K562 (cell line): ENCODE results near the gene GGA3. TPM values are rescaled to one million over a fixed set of nuclear protein-coding genes. Genes with fewer than 3 reads are reported as not detected.

Source experiments
- ATAC-seq: fragments of 200-7000 bp; cut with Tn5 transposase; 3 replicates; pipeline ENCODE4 v1.9.1; 2020; ENCODE audit warnings: moderate library complexity
- BruUV-seq: library from RNA; stranded (reverse); fragments of 400-500 nt; replicated peaks from 2 replicates; lab custom pipeline; 2021; lab: Mats Ljungman, UMichigan
- CTCF ChIA-PET: fragments of 300-600 bp; formaldehyde crosslinking; extraction: SDS; loops from one replicate; lab custom pipeline; 2021; ENCODE audit warnings: low intra/inter-chr PET ratio; lab: Yijun Ruan, JAX
- POLR2A ChIA-PET: fragments of 300-600, 350-650 bp; sonication (Branson Sonifier 250); formaldehyde crosslinking; extraction: SDS; loops from one replicate; lab custom pipeline; 2021; ENCODE audit warnings: antibody characterized with exemption, inconsistent platforms; lab: Yijun Ruan, JAX
- DNase-seq, 4 experiments: peaks; one replicate each; pipeline versions ENCODE4 v3.0.0 to v3.0.0-alpha.2; 2011 to 2018; ENCODE audit warnings: low spot score in 3 of 4, mixed read lengths in 3 of 4; ENCODE audit errors: extremely low read depth in 1 of 4
- FAIRE-seq: peaks from 2 replicates; lab custom pipeline; 2011; peaks lifted over from hg19 to GRCh38; lab: Jason Lieb, UNC
- H2AFZ ChIP-seq: 2 replicates; pipeline ENCODE4 v1.6.0; 2011; ENCODE audit warnings: low read depth, low read length, control low read depth, inconsistent platforms
- H3K27ac ChIP-seq: fragments of 200-600 bp; 3 replicates; pipeline ENCODE4 v1.8.0; 2011; ENCODE audit warnings: low read depth, mild to moderate bottlenecking, control low read depth, inconsistent platforms, low read length, moderate library complexity, mixed read lengths; ENCODE audit errors: extremely low read depth
- H3K27me3 ChIP-seq, 2 experiments: fragments of 300-600 bp in 1 of 2; 2 replicates in 1 of 2; 3 replicates in 1 of 2; pipeline versions ENCODE4 v1.6.0 to v1.8.0; 2011; ENCODE audit warnings: inconsistent platforms in 2 of 2, low read length in 2 of 2, mild to moderate bottlenecking in 1 of 2, mixed read lengths in 1 of 2, moderate library complexity in 1 of 2; ENCODE audit not compliant: control insufficient read depth in 2 of 2, insufficient read depth in 2 of 2
- H3K36me3 ChIP-seq: fragments of 300-600 bp; 3 replicates; pipeline ENCODE4 v1.8.0; 2011; ENCODE audit warnings: mild to moderate bottlenecking, low read length, inconsistent platforms; ENCODE audit not compliant: control insufficient read depth, insufficient read depth
- H3K4me1 ChIP-seq, 2 experiments: fragments of 200-600 bp in 1 of 2; replicated peaks in 1 of 2; 2 replicates in 1 of 2; 3 replicates in 1 of 2; pipeline versions ENCODE4 v1.5.1 to v1.8.0; 2011; ENCODE audit warnings: inconsistent platforms in 2 of 2, low read length in 2 of 2, mild to moderate bottlenecking in 1 of 2, mixed read lengths in 1 of 2, moderate library complexity in 1 of 2; ENCODE audit not compliant: control insufficient read depth in 2 of 2, insufficient read depth in 2 of 2
- H3K4me2 ChIP-seq: 2 replicates; pipeline ENCODE4 v1.6.1; 2011; ENCODE audit warnings: low read length, control low read depth, inconsistent platforms, mixed read lengths; ENCODE audit not compliant: insufficient read depth
- H3K4me3 ChIP-seq: fragments of 200-600 bp; sonication (generic), shearing (Covaris generic); 2 replicates; pipeline ENCODE4 v1.5.1; 2016; ENCODE audit warnings: control low read depth, inconsistent platforms
- H3K79me2 ChIP-seq: fragments of 200-600 bp; 3 replicates; pipeline ENCODE4 v1.8.0; 2011; ENCODE audit warnings: low read length, inconsistent platforms; ENCODE audit not compliant: control insufficient read depth, insufficient read depth
- H3K9ac ChIP-seq, 2 experiments: 2 replicates each; pipeline versions ENCODE4 v1.6.0 to v1.6.1; 2011; ENCODE audit warnings: low read depth in 2 of 2, low read length in 2 of 2, control low read depth in 1 of 2, inconsistent platforms in 1 of 2, mild to moderate bottlenecking in 1 of 2, mixed read lengths in 1 of 2; ENCODE audit not compliant: insufficient read depth in 1 of 2
- H3K9me1 ChIP-seq: one replicate; pipeline ENCODE4 v1.6.0; 2011; ENCODE audit warnings: inconsistent platforms, mild to moderate bottlenecking, low read length, moderate library complexity; ENCODE audit not compliant: control insufficient read depth, insufficient read depth
- H3K9me3 ChIP-seq: replicated peaks from 2 replicates; pipeline ENCODE4 v1.5.1; 2011; ENCODE audit warnings: low read depth, low read length, inconsistent platforms; ENCODE audit not compliant: control insufficient read depth, insufficient read depth
- H4K20me1 ChIP-seq: replicated peaks from 2 replicates; pipeline ENCODE4 v1.6.1; 2011; ENCODE audit warnings: low read length, inconsistent platforms, mixed read lengths; ENCODE audit not compliant: control insufficient read depth, insufficient read depth
- CREB1 ChIP-seq, 2 experiments: sonication (generic) in 1 of 2; formaldehyde crosslinking in 1 of 2; IDR thresholded peaks; 2 replicates each; pipeline versions ENCODE4 v1.6.1 to v1.8.0; 2012 to 2022; ENCODE audit warnings: inconsistent platforms in 1 of 2, mild to moderate bottlenecking in 1 of 2, missing genetic modification reagents in 1 of 2, moderate library complexity in 1 of 2
- CSDE1 ChIP-seq, 2 experiments: fragments of 450-650 bp; IDR thresholded peaks; 2 replicates each; pipeline ENCODE4 v1.6.1; 2016; ENCODE audit warnings: mild to moderate bottlenecking in 1 of 2
- EGR1 ChIP-seq: fragments of 450-650 bp; conservative IDR thresholded peaks from 2 replicates; pipeline ENCODE4 v1.6.1; 2017; ENCODE audit warnings: mild to moderate bottlenecking
- MTA1 ChIP-seq: fragments of 450-650 bp; IDR thresholded peaks from 2 replicates; pipeline ENCODE4 v1.6.1; 2017; ENCODE audit warnings: borderline replicate concordance
- NFE2 ChIP-seq: IDR thresholded peaks from 2 replicates; pipeline ENCODE4 v1.6.1; 2014; ENCODE audit warnings: antibody characterized with exemption, low read depth
- NFRKB ChIP-seq: fragments of 450-650 bp; IDR thresholded peaks from 2 replicates; pipeline ENCODE4 v1.6.1; 2016; ENCODE audit warnings: low read depth
- POLR2B ChIP-seq: fragments of 450-650 bp; IDR thresholded peaks from 2 replicates; pipeline ENCODE4 v1.6.1; 2018; ENCODE audit warnings: low read depth; ENCODE audit not compliant: partially characterized antibody
- SMAD1 ChIP-seq: fragments of 150-350 bp; IDR thresholded peaks from 2 replicates; pipeline ENCODE4 v1.6.1; 2014; ENCODE audit warnings: low read length, low read depth; ENCODE audit not compliant: partially characterized antibody
- TOE1 ChIP-seq, 2 experiments: fragments of 450-650 bp in 1 of 2; sonication (generic) in 1 of 2; formaldehyde crosslinking in 1 of 2; IDR thresholded peaks; 2 replicates each; pipeline versions ENCODE4 v1.7.1 to v1.8.0; 2016 to 2022; ENCODE audit warnings: borderline replicate concordance in 2 of 2, mild to moderate bottlenecking in 2 of 2, antibody characterized with exemption in 1 of 2, inconsistent platforms in 1 of 2, low read depth in 1 of 2, missing genetic modification reagents in 1 of 2, moderate library complexity in 1 of 2
- ZKSCAN8 ChIP-seq: fragments of 200-800 bp; sonication (Bioruptor generic); IDR thresholded peaks from 2 replicates; pipeline ENCODE4 v1.6.1; 2016; ENCODE audit warnings: missing genetic modification characterization, missing compliant biosample characterization
- ZNF232 ChIP-seq: sonication (generic); formaldehyde crosslinking; IDR thresholded peaks from 2 replicates; pipeline ENCODE4 v1.8.0; 2022; ENCODE audit warnings: mild to moderate bottlenecking, missing genetic modification reagents
- ZNF316 ChIP-seq: fragments of 450-650 bp; IDR thresholded peaks from 2 replicates; pipeline ENCODE4 v1.6.1; 2016
- ZNF431 ChIP-seq: sonication (generic); formaldehyde crosslinking; IDR thresholded peaks from 2 replicates; pipeline ENCODE4 v1.8.0; 2022; ENCODE audit warnings: mild to moderate bottlenecking, missing genetic modification reagents
- ZSCAN32 ChIP-seq: fragments of 450-650 bp; formaldehyde crosslinking; IDR thresholded peaks from 2 replicates; pipeline ENCODE4 v1.4.0; 2020; ENCODE audit warnings: mild to moderate bottlenecking, moderate library complexity
- ZZZ3 ChIP-seq: fragments of 450-650 bp; IDR thresholded peaks from 2 replicates; pipeline ENCODE4 v1.6.1; 2016; ENCODE audit warnings: antibody characterized with exemption, mild to moderate bottlenecking, moderate library complexity
- WGBS: fragments of 100-300 bp; shearing (Covaris generic); methylation state at CpG from one replicate; pipeline ENCODE4 v1.1.6; 2016; ENCODE audit warnings: low coverage, mixed read lengths; ENCODE audit not compliant: insufficient coverage; ENCODE audit errors: missing lambda C conversion rate; 5-methylcytosine and 5-hydroxymethylcytosine counted together
- in situ Hi-C: fragments of 300-500 bp; cut with MboI; formaldehyde crosslinking; loops from 4 replicates; pipeline ENCODE4 v1.15.0; 2018; ENCODE audit warnings: inconsistent platforms, mixed read lengths
- intact Hi-C: fragments of 100-400 bp; cut with micrococcal nuclease; formaldehyde crosslinking; loops from 2 replicates; pipeline ENCODE4 v1.14.2; 2022
- polyA plus RNA-seq, 8 experiments: library from polyadenylated mRNA; depleted of rRNA in 4 of 8; stranded (reverse) in 5 of 8; unstranded in 3 of 8; fragments of >200 nt; fragmentation: Nextera tagmentation in 2 of 8; fragmentation: Illumina TruSeq in 1 of 8; extraction: Ambion mirVana in 2 of 8; extraction: Trizol in 1 of 8; gene quantifications; 2 replicates each; pipeline versions ENCODE4 v1.2.1 to v1.2.3, GENCODE V29; 2011 to 2014; ENCODE audit warnings: inconsistent platforms in 1 of 8, missing spikeins in 1 of 8
- total RNA-seq, 7 experiments: library from RNA; depleted of rRNA in 6 of 7; stranded (reverse); fragments of >200 nt in 6 of 7; fragmentation: Illumina TruSeq in 2 of 7; extraction: Trizol in 2 of 7; gene quantifications; 2 replicates each; pipeline versions ENCODE4 v1.2.1 to v1.2.3, GENCODE V29; 2011 to 2021; ENCODE audit warnings: low replicate concordance in 1 of 7
- TF ChIP-seq, protein P1 (sequence below): IDR thresholded peaks from 2 replicates; pipeline ENCODE4 v1.6.1; 2011; ENCODE audit warnings: borderline replicate concordance, low read depth, mild to moderate bottlenecking, moderate library complexity, low read length; ENCODE audit not compliant: insufficient read depth, poor library complexity, severe bottlenecking
- TF ChIP-seq, protein P2 (sequence below): fragments of 450-650 bp; IDR thresholded peaks from 2 replicates; pipeline ENCODE4 v1.6.1; 2017; ENCODE audit warnings: antibody characterized with exemption
- TF ChIP-seq, protein P3 (sequence below): fragments of 450-650 bp; IDR thresholded peaks from 2 replicates; pipeline ENCODE4 v1.6.1; 2016; ENCODE audit warnings: low read depth, mild to moderate bottlenecking, moderate library complexity

GGA3 gene
- total and polyA plus RNA-seq, 9 of the 15 experiments (the other 6 are each of a cell fraction or from before 2014, with no cell fraction given), result 5.7 to 64.9 (median 25.4) TPM

- under 1% methylated on average over 26 of the region's 26 CpGs for WGBS
- 0 out of 3 replicates have a peak, but pooled peaks have one; percentile 8 for ATAC-seq
- Histone ChIP-seq H3K9ac (peak overlapping the region; percentile 32 to 77), H4K20me1 (no peaks in the 10 kb centered on the region), H2AFZ (peak overlapping the region; percentile 94), H3K27ac (peak overlapping the region; percentile 89), H3K9me3 (no peaks in the 10 kb centered on the region), H3K4me2 (peak overlapping the region; percentile 81), H3K27me3 (no peaks in the 10 kb centered on the region), H3K36me3 (peaks cover 28% of the 10 kb centered on the region), H3K9me1 (no peaks in the 10 kb centered on the region), H3K4me3 (peak overlapping the region; percentile 87), H3K4me1 (peaks cover 2 to 16% of the 10 kb centered on the region in 2 experiments; a peak in 2 of 5 replicates), H3K79me2 (peaks cover 34% of the 10 kb centered on the region)
- ChIA-PET POLR2A (interaction anchor here (0.5 to 2.0 kb wide), 23 partner anchors 9 to 362 kb away, joined by 3 to 26 read pairs (median 3); partner anchors contain the start of genes GGA3, GRB2, MIF4GD and MRPS7), CTCF (interaction anchor here (1.2 to 2.0 kb wide), 4 partner anchors 115 to 460 kb away, joined by 3 to 23 read pairs (median 6); partner anchors contain the start of genes CASKIN2 and TSEN54)
- peak in 2 of 4 experiments; percentile 34 to 73 for DNase-seq
- no peak for FAIRE-seq
- in situ Hi-C loops (no loop called here), intact Hi-C loops (loop anchor here (1.0 to 10.0 kb wide), 4 partner anchors 19 to 235 kb away; partner anchors contain the start of genes GRB2, LLGL2 and MIF4GD)
- BruUV-seq, result TSS peak; percentile 94
- peak; percentile 15 for TF ChIP-seq POLR2B
- TF ChIP-seq ZKSCAN8 (CRISPR knock-in tag), result 0 out of 2 replicates have a peak, but pooled peaks have one; percentile 44
- TF ChIP-seq, protein P1, sequence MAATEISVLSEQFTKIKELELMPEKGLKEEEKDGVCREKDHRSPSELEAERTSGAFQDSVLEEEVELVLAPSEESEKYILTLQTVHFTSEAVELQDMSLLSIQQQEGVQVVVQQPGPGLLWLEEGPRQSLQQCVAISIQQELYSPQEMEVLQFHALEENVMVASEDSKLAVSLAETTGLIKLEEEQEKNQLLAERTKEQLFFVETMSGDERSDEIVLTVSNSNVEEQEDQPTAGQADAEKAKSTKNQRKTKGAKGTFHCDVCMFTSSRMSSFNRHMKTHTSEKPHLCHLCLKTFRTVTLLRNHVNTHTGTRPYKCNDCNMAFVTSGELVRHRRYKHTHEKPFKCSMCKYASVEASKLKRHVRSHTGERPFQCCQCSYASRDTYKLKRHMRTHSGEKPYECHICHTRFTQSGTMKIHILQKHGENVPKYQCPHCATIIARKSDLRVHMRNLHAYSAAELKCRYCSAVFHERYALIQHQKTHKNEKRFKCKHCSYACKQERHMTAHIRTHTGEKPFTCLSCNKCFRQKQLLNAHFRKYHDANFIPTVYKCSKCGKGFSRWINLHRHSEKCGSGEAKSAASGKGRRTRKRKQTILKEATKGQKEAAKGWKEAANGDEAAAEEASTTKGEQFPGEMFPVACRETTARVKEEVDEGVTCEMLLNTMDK, result no peak
- TF ChIP-seq NFRKB, result peak; percentile 89
- no peak for TF ChIP-seq NFE2
- TF ChIP-seq CREB1 (IDR thresholded peaks at IDR 0.05), result peak; percentile 32; the same call in 1 of the 2 replicates
- TF ChIP-seq CREB1 (CRISPR knock-in tag; IDR thresholded peaks at IDR 0.05), result no peak
- TF ChIP-seq EGR1, result peak; percentile 65
- no peak for TF ChIP-seq ZZZ3
- TF ChIP-seq SMAD1, result no peak
- TF ChIP-seq ZSCAN32 (CRISPR knock-in tag), result no peak
- TF ChIP-seq ZNF316, result peak; percentile 27
- TF ChIP-seq, protein P2, sequence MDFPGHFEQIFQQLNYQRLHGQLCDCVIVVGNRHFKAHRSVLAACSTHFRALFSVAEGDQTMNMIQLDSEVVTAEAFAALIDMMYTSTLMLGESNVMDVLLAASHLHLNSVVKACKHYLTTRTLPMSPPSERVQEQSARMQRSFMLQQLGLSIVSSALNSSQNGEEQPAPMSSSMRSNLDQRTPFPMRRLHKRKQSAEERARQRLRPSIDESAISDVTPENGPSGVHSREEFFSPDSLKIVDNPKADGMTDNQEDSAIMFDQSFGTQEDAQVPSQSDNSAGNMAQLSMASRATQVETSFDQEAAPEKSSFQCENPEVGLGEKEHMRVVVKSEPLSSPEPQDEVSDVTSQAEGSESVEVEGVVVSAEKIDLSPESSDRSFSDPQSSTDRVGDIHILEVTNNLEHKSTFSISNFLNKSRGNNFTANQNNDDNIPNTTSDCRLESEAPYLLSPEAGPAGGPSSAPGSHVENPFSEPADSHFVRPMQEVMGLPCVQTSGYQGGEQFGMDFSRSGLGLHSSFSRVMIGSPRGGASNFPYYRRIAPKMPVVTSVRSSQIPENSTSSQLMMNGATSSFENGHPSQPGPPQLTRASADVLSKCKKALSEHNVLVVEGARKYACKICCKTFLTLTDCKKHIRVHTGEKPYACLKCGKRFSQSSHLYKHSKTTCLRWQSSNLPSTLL, result no peak
- TF ChIP-seq, protein P3, sequence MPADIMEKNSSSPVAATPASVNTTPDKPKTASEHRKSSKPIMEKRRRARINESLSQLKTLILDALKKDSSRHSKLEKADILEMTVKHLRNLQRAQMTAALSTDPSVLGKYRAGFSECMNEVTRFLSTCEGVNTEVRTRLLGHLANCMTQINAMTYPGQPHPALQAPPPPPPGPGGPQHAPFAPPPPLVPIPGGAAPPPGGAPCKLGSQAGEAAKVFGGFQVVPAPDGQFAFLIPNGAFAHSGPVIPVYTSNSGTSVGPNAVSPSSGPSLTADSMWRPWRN, result peak; percentile 30; the same call in 1 of the 2 replicates
- TF ChIP-seq TOE1 (IDR thresholded peaks at IDR 0.05; ENCODE audit: borderline replicate concordance), result peak; percentile 32
- no peak for TF ChIP-seq TOE1 (CRISPR knock-in tag; IDR thresholded peaks at IDR 0.05; ENCODE audit: borderline replicate concordance, low read depth)
- no peak for TF ChIP-seq CSDE1 (IDR thresholded peaks at IDR 0.05)
- no peak for TF ChIP-seq ZNF431 (CRISPR knock-in tag)
- TF ChIP-seq ZNF232 (CRISPR knock-in tag), result no peak
- TF ChIP-seq MTA1, result no peak
Measured at GRCh38 chr17:75289832-75290337, 28.5 kb upstream of the GGA3 start.
